GM19328 (cell line): ENCODE measurements around the gene IPCEF1.
"Not testable (repeated sequence)": the region's sequence is repeated elsewhere in the genome, so short reads cannot be mapped to it uniquely, and the experiment has no call there.

Experiments used
- ATAC-seq: cut with Tn5 transposase; IDR thresholded peaks from one replicate; pipeline ENCODE4 v1.9.1; 2021; ENCODE audit warnings: mild to moderate bottlenecking, moderate library complexity; ENCODE audit not compliant: unreplicated experiment

IPCEF1 gene

DNA sequence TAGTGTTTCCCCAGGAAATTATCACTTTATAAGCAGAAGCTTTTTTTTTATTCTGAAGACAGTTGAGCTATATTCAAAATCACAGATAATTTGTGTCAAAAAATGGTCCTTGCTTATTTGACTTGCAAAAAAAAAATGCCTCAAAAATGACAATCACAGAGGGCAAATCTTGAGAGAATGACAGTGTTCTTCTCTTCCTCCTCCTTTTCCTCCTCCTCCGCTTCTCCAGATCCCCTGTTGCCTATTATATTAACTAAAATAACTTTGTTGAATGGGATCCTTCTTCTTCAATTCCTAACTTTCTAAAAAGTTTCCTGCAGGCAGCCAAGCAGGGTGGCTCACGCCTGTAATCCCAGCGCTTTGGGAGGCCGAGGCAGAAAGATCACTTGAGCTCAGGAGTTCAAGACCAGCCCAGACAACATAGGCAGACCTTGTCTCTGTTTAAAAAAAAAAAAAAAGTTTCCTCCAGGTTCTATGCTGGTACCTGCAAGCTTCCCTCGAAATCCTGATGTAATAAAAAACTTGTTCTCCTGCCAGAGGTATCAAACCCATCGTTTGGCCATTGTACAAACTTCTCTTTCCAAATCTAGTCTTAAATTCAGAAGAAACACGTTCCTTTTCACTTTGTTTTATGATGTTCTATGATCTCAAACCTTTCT, 128.6 kb downstream of the IPCEF1 start:
- ATAC-seq = no peak

- no peak for ATAC-seq
These were observed 130.1 kb downstream of the IPCEF1 start for GRCh38 chr6:154226461-154226860.

GRCh38 chr6:154223296-154223695, 133.3 kb downstream of the IPCEF1 start:
- ATAC-seq = no peak

GRCh38 chr6:154222716-154223115, 133.9 kb downstream of the IPCEF1 start:
- ATAC-seq = no peak

DNA sequence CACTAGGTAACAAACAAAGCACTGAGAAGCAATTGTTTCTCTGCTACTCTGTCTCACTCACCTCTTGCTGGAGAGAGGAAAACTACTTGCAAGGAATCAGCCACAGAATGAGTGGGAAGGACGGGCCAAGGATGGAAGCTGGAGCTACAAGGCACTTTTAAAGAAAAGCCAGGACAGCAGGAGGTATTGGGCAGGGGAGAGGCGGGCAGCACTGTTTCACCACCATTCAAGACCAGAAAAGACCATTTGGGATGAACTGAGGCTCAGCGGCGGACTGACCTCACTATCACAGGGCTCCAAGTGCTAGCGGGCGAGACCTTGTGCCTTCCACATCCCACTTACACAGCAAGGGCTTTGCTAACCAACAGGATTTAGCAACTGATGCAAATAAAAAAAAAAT, 137.4 kb downstream of the IPCEF1 start:
- ATAC-seq = no peak

DNA sequence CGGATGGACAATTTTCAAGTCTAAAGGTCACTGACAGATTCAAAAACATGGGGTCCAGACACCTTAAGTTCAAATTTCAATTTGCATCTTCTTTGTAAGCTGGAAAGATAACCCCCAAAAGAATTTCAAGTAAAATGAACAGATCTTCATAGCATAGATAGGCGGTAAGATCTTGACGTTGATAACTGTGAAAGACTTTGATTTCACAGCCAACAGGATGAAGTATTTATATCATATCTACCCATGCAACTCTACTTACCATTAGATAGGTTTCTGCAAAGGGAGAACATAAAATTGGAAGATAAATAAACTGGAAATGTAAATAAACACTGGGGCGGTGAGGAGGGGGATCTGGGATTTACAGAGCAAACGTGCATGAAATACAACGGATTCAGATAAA, 137.8 kb downstream of the IPCEF1 start:
- ATAC-seq = no peak

DNA sequence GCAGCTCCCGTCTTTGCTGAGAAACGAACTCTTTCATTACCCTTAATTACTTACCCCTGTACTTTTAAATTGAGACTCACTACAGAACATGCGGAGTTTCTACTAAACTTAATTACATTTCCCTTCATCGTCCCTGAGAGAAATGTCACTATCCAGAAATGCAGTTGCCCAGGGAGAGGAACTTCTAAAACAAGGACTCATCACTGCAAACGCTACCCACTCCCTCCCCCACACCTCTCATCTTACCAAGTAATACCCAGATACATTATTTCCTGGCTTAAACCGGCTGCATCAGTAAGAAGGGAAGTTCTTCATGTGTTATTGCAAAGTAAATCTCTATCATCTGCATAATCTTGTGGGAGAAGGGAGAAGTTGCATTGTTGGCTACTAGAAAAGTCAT, 138.3 kb downstream of the IPCEF1 start:
- ATAC-seq = no peak

GRCh38 chr6:154213782-154214181, 142.8 kb downstream of the IPCEF1 start:
- no peak for ATAC-seq

- no peak for ATAC-seq
These were observed 145.9 kb downstream of the IPCEF1 start for GRCh38 chr6:154210678-154211077.

DNA sequence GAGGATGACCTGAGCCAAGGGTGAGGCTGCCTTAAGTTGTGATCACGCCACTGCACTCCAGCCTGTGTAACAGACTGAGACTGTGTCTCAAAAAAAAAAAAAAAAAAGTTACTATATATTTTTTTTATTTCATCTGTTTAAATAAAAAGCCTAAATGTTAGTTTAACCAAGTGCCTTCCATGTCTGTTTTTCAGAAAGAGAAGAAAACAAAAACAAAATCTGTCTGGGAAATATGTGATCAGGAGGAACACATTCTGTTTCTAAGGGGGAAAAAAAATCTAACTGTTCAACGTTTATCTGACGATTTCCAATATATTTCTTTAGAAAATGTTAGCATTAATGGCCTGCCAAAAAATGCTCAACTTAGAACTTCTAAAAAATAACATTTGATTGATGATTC, 147.0 kb downstream of the IPCEF1 start:
- no peak for ATAC-seq

DNA sequence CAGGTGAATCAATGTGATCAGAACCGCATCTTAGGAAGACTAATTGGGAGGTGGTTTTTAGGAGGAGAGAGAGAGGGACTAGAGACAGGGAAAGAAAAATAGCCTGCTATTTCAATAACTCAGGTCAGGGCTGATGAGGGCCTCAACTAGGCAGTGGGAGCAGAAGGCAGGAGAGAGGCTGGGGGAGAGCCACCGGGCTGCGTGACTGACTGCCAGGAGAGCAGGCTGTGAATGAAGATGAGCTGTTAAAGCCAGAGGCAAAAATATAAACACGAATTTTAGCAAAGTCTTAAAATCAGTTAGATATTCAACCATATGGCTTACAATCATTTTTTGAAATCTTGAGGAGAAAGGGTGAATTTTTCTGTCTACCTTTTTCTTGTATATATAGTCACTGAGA, 149.6 kb downstream of the IPCEF1 start:
- no peak for ATAC-seq

- ATAC-seq = no peak
These were observed 150.5 kb downstream of the IPCEF1 start for GRCh38 chr6:154206141-154206540.

GRCh38 chr6:154202958-154203357, 153.6 kb downstream of the IPCEF1 start:
- ATAC-seq = no peak

- no peak for ATAC-seq
These were observed 154.3 kb downstream of the IPCEF1 start for GRCh38 chr6:154202339-154202738.

DNA sequence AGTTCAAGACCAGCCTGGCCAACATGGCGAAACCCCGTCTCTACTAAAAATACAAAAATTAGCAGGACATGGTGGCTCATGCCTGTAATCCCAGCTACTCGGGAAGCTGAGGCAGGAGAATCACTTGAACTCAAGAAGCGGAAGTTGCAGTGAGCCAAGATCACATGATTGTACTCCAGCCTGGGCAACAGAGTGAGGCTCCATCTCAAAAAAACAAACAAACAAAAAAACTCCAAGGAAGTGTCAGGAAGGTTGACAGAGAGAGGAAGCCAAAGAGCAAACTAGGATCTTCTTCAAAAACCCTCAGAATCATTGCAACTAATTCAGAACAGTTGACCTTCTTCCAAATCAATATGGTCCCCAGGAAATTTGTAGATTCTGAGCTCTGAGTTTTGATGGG, 154.9 kb downstream of the IPCEF1 start:
- ATAC-seq = not testable (repeated sequence)

- ATAC-seq = no peak
These were observed 159.3 kb downstream of the IPCEF1 start for GRCh38 chr6:154197196-154197860.

DNA sequence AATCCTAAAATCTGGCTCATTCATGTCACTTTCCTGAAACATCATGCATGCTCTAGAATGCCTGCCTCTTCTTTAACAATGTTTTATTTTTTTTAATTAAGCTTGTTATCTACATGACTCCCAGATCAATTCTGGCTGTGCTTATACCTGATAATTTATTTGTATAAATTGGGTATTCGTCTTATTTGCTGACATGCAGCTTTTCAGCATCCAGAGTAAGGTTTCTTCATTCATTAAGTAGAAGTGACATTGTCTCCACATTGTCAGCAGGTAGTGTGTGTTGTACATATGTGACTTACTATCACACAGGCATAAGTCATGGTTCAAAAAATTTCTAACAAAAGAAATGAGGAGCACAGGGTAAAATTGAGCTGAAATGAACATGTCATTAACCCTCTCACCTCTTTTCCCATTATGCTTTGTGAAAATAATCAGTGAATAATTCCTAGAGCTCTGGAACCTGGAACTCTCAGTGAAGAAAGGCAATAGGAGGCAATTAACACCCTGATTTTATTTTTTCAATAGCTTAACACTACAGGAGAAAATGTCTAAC, 160.2 kb downstream of the IPCEF1 start:
- no peak for ATAC-seq

DNA sequence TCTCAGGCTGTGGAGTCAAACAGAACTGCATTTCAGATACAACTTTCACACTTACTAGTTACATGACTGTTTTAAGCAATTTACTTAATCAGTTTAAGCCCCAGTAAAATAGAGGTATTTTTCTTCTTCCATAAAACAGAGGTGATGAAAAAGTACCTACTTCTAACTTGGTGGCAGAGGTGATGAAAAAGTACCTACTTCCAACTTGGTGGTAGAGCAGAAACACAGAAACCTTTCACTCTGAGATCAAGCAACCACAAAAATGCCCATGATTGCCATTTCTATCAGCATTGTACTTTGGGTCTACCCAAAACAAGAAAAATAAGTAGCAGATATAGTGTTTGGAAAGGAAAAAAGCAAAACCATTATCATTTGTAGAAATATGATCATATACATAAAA, 168.9 kb downstream of the IPCEF1 start:
- ATAC-seq = no peak

- no peak for ATAC-seq
These were observed 169.4 kb downstream of the IPCEF1 start for GRCh38 chr6:154187203-154187602.

GRCh38 chr6:154179434-154179833, 177.2 kb downstream of the IPCEF1 start:
- ATAC-seq = no peak

- not testable (repeated sequence) for ATAC-seq
These were observed 184.2 kb downstream of the IPCEF1 start for GRCh38 chr6:154172393-154172792.

DNA sequence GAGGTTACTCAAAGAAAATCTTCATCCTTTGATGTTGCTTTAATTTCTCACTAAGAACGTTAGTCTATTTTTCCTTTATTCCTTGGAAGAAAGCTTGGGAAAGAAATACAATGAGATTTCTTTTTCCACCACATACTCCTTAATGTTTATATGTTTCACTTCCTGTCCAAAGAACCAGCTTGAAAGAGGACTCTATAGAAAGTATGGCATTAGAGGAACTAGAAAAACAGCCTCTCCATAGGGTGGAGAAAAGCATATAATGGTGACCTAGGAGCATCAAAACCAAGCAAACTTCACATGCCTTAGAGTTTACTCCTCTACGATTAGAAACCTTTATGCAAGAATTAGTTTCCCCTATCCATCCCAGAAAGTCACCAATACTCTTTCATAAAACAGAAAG, 186.5 kb downstream of the IPCEF1 start:
- ATAC-seq = no peak
